Measurements from ENCODE around the gene BCKDK.

DNA sequence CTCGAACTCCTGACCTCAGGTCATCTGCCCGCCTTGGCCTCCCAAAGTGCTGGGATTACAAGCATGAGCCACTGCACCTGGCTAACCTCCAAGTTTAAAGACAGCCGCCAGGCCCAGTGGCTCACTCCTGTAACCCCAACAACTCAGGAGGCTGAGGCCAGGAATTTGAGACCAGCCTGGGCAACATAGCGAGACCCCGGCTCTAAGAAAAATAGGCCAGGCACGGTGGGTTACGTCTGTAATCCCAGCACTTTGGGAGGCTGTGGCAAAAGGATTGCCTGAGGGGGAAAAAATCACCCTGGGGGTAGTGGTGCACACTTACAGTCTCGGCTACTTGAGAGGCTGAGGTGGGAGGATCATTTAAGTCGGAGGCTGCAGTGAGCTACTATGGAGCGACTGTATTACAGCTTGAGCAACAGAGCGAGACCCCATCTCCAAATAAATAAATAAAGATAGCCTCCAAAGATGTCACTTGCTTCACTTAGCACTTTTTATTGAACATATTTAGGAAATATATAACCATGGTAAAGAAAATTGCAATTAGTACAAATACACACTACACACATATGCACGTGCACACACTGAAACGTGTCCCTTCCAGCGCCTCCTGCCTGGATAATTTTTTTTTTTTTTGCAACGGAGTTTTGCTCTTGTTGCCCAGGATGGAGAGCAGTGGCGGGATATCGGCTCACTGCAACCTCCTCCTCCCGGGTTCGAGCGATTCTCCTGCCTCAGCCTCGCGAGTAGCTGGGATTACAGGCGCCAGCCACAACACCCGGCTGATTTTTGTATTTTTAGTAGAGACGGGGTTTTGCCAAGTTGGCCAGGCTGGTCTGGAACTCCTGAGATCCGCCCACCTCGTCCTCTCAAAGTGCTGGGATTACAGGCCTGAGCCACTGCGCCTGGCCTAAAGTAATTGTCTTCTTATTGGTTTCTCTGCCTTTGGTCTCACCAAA, 1.4 kb upstream of the BCKDK start:
- no peak for TF ChIP-seq POLR2A (IDR thresholded peaks at IDR 0.05; ENCODE audit: control extremely low read depth in 1 of 2, low read depth in 2 of 2, low read length in 2 of 2)
- no peak for TF ChIP-seq JUN (IDR thresholded peaks at IDR 0.05; ENCODE audit: low read depth, low read length)
- TF ChIP-seq BCL11A (IDR thresholded peaks at IDR 0.05; ENCODE audit: low read depth in 2 of 2, low read length in 2 of 2): no peak
- TF ChIP-seq POLR2AphosphoS5 (IDR thresholded peaks at IDR 0.05; ENCODE audit: low read depth, low read length): no peak
- TF ChIP-seq, protein P1, sequence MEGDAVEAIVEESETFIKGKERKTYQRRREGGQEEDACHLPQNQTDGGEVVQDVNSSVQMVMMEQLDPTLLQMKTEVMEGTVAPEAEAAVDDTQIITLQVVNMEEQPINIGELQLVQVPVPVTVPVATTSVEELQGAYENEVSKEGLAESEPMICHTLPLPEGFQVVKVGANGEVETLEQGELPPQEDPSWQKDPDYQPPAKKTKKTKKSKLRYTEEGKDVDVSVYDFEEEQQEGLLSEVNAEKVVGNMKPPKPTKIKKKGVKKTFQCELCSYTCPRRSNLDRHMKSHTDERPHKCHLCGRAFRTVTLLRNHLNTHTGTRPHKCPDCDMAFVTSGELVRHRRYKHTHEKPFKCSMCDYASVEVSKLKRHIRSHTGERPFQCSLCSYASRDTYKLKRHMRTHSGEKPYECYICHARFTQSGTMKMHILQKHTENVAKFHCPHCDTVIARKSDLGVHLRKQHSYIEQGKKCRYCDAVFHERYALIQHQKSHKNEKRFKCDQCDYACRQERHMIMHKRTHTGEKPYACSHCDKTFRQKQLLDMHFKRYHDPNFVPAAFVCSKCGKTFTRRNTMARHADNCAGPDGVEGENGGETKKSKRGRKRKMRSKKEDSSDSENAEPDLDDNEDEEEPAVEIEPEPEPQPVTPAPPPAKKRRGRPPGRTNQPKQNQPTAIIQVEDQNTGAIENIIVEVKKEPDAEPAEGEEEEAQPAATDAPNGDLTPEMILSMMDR (IDR thresholded peaks at IDR 0.05; ENCODE audit: control extremely low read depth in 1 of 3, insufficient read depth in 1 of 3, low read depth in 1 of 3, low read length in 3 of 3): no peak
- TF ChIP-seq RAD21 (IDR thresholded peaks at IDR 0.05 in 1 of 2, conservative IDR thresholded peaks at IDR 0.05 in 1 of 2; ENCODE audit: low read depth in 2 of 2, low read length in 2 of 2): no peak
